H1 (cell line): ENCODE data around the gene RWDD1. TPM values are rescaled to one million over a fixed set of nuclear protein-coding genes. Genes with fewer than 3 reads are reported as not detected.

Experiments used
- CHD7 ChIP-seq: fragments of 300-600 bp; sonication (generic); IDR thresholded peaks from 2 replicates; pipeline ENCODE4 v1.7.1; 2012; ENCODE audit warnings: low read length, moderate library complexity, mild to moderate bottlenecking, inconsistent platforms; ENCODE audit not compliant: insufficient replicate concordance
- KDM1A ChIP-seq: fragments of 200-600, 300-600 bp; sonication (generic); IDR thresholded peaks from 2 replicates; pipeline ENCODE4 v1.7.1; 2016; ENCODE audit warnings: mild to moderate bottlenecking, low read length, borderline replicate concordance
- SP1 ChIP-seq: IDR thresholded peaks from 2 replicates; pipeline ENCODE4 v1.6.1; 2011; ENCODE audit warnings: low read depth, low read length
- SRF ChIP-seq: IDR thresholded peaks from 2 replicates; pipeline ENCODE4 v1.6.1; 2011; ENCODE audit warnings: mild to moderate bottlenecking, low read depth, low read length, moderate library complexity
- polyA plus RNA-seq, 7 experiments: library from polyadenylated mRNA; depleted of rRNA in 3 of 7; stranded (reverse) in 5 of 7; unstranded in 2 of 7; fragments of >200 nt in 5 of 7; fragments of 200-250 nt in 2 of 7; gene quantifications; 1 replicate in 5 of 7; 2 replicates in 1 of 7; 4 replicates in 1 of 7; pipeline versions ENCODE4 v1.2.1 to v1.2.3, GENCODE V29; 2011 to 2013; ENCODE audit warnings: missing spikeins in 2 of 7, mixed read lengths in 2 of 7
- total RNA-seq: library from RNA; stranded (reverse); fragmentation: NEBNext Ultra II Directional; extraction: Animal tissue kit (Norgen Biotek cat#: 25700); gene quantifications from 2 replicates; pipeline ENCODE4 v1.2.1, GENCODE V29; 2021

RWDD1 gene
- total and polyA plus RNA-seq, 2 of the 8 experiments (the other 6 are each of a cell fraction or from before 2014, with no cell fraction given), result 19.5 to 35.2 TPM

GRCh38 chr6:116624036-116624805, 52.9 kb downstream of the RWDD1 start (continued):
- TF ChIP-seq CHD7 (no peak), SP1 (no peak), KDM1A (no peak), SRF (no peak)
